KMS-11 (cell line): ENCODE data around the gene PHF5A.

ENCODE experiments used
- H2AFZ ChIP-seq: fragments of 200-600 bp; sonication (generic); 2 replicates; pipeline ENCODE4 v1.6.1; 2016; ENCODE audit warnings: antibody characterized with exemption, mixed run types, low read depth
- H3K27ac ChIP-seq: fragments of 200-600 bp; sonication (generic); 2 replicates; pipeline ENCODE4 v1.6.1; 2016; ENCODE audit warnings: mild to moderate bottlenecking, mixed run types
- H3K27me3 ChIP-seq: fragments of 200-600 bp; sonication (generic); 2 replicates; pipeline ENCODE4 v1.6.1; 2017; ENCODE audit warnings: mild to moderate bottlenecking, low read depth, mixed run types, moderate library complexity; ENCODE audit not compliant: insufficient read depth
- H3K36me3 ChIP-seq: fragments of 200-600 bp; sonication (generic); 2 replicates; pipeline ENCODE4 v1.6.1; 2017; ENCODE audit warnings: mild to moderate bottlenecking, mixed run types; ENCODE audit not compliant: insufficient read depth
- H3K4me1 ChIP-seq: fragments of 200-600 bp; sonication (generic); 2 replicates; pipeline ENCODE4 v1.6.1; 2016; ENCODE audit warnings: mild to moderate bottlenecking, low read depth, mixed run types; ENCODE audit not compliant: poor library complexity, severe bottlenecking
- H3K4me2 ChIP-seq: fragments of 200-600 bp; sonication (generic); 2 replicates; pipeline ENCODE4 v1.7.0; 2016; ENCODE audit warnings: mild to moderate bottlenecking, mixed run types
- H3K4me3 ChIP-seq: fragments of 200-600 bp; sonication (generic); IDR thresholded peaks from 2 replicates; pipeline ENCODE4 v1.6.1; 2017; ENCODE audit warnings: low read depth, low read length, mixed read lengths; ENCODE audit not compliant: insufficient read depth
- H3K79me2 ChIP-seq: fragments of 200-600 bp; sonication (generic); 2 replicates; pipeline ENCODE4 v1.6.1; 2016; ENCODE audit warnings: low read depth, mixed run types; ENCODE audit not compliant: insufficient read depth
- H3K9ac ChIP-seq: fragments of 200-600 bp; sonication (generic); 2 replicates; pipeline ENCODE4 v1.6.1; 2016; ENCODE audit warnings: mild to moderate bottlenecking, mixed run types
- H4K20me1 ChIP-seq: fragments of 200-600 bp; sonication (generic); 2 replicates; pipeline ENCODE4 v1.6.1; 2016; ENCODE audit warnings: mild to moderate bottlenecking, mixed run types; ENCODE audit not compliant: insufficient read depth
- TF ChIP-seq, protein P1 (sequence below): fragments of 200-600 bp; sonication (generic); conservative IDR thresholded peaks from 2 replicates; pipeline ENCODE4 v1.6.1; 2017; ENCODE audit warnings: low read depth, mild to moderate bottlenecking, antibody characterized with exemption, low read length, moderate library complexity, mixed read lengths

Gene PHF5A

DNA sequence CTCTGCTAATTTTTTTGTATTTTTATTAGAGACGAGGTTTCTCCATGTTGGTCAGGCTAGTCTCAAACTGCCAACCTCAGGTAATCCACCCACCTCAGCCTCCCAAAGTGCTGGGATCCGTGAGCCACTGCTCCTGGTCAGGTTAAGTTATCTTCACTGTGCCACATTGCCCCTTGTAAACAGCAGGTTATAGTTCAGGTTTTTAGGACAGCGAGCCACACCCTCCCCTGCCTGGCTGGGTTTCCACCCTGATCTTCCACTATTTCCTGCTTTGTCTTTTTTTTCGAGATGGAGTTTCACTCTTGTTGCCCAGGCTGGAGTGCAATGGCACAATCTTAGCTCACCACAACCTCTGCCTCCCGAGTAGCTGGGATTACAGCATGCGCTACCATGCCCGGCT, 16.5 kb upstream of the PHF5A start:
- Histone ChIP-seq H3K4me1 (peaks cover 23% of the 10 kb centered on the region), H3K36me3 (no peaks in the 10 kb centered on the region), H3K27ac (no peak overlapping the region), H3K4me2 (no peak overlapping the region), H3K79me2 (peaks cover 96% of the 10 kb centered on the region), H4K20me1 (peaks cover 19% of the 10 kb centered on the region; the same call in 1 of the 2 replicates), H3K27me3 (no peaks in the 10 kb centered on the region), H3K9ac (no peak overlapping the region), H2AFZ (no peak overlapping the region), H3K4me3 (no peak overlapping the region)
- TF ChIP-seq, protein P1, sequence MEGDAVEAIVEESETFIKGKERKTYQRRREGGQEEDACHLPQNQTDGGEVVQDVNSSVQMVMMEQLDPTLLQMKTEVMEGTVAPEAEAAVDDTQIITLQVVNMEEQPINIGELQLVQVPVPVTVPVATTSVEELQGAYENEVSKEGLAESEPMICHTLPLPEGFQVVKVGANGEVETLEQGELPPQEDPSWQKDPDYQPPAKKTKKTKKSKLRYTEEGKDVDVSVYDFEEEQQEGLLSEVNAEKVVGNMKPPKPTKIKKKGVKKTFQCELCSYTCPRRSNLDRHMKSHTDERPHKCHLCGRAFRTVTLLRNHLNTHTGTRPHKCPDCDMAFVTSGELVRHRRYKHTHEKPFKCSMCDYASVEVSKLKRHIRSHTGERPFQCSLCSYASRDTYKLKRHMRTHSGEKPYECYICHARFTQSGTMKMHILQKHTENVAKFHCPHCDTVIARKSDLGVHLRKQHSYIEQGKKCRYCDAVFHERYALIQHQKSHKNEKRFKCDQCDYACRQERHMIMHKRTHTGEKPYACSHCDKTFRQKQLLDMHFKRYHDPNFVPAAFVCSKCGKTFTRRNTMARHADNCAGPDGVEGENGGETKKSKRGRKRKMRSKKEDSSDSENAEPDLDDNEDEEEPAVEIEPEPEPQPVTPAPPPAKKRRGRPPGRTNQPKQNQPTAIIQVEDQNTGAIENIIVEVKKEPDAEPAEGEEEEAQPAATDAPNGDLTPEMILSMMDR, result no peak

- Histone ChIP-seq H3K9ac (no peak overlapping the region), H4K20me1 (peaks cover 16% of the 10 kb centered on the region; the same call in 1 of the 2 replicates), H3K4me2 (no peak overlapping the region), H2AFZ (no peak overlapping the region), H3K27ac (no peak overlapping the region), H3K4me3 (no peak overlapping the region), H3K36me3 (no peaks in the 10 kb centered on the region), H3K27me3 (no peaks in the 10 kb centered on the region), H3K4me1 (peaks cover 23% of the 10 kb centered on the region), H3K79me2 (peaks cover 96% of the 10 kb centered on the region)
- TF ChIP-seq, protein P1, result no peak
Measured at GRCh38 chr22:41482319-41482935, 13.9 kb upstream of the PHF5A start.

DNA sequence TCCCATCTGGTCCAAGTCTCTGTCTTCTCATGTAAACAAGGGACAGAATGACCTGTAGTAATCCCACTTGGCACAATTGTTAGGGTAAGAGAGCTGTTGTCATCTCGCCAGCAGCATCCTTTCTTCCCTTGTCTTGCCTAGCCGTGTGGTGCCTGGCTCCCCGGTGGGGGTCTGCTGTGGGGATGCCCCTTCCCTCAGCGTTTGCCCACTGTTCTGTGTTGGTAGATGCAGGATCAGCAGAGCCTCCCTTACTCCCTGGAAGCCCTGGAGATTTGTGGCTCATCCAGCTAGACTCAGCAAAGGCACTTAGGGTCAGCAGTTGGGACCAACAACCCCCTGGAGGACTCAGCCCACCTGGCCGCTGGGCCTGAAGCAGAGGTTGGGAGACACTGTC, 13.4 kb upstream of the PHF5A start:
- no peak overlapping the region for H3K27ac ChIP-seq
- H3K4me2 ChIP-seq, result no peak overlapping the region

DNA sequence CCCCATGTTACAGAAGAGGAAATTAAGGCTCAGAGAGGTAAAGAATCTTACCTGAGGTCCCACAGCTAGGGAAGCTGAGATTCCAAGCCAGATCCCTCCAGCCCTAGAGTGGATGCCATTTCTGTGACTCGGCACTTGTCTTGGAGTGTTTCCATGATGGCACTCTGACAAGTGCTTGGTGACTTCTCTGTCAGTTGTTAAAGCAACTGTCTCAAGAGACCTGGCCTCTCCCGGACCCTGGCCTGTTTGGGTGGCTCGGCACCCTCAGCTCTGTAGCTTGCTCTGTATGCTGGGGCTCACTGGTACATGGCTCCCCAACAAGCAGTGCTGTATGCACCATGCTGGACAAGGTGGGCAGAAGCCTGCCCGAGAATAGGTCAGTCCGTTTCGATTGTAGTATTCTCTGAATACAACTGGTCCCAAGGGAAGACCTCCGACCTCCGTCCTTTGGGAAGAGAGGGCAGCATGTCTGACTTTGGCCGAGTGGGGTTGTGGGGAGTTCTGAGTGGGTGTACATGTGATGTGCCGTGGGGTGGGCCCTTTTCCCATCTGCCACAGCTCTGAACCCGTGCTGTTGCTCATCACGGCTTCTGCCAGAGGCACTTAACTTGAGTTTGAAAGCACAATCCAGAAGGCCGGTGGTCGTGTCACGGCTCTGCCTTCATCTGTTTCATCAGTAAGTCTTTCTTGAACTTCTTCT, 12.8 kb upstream of the PHF5A start:
- H3K4me1 ChIP-seq, result peaks cover 19% of the 10 kb centered on the region
- peaks cover 16% of the 10 kb centered on the region; the same call in 1 of the 2 replicates for H4K20me1 ChIP-seq
- H3K4me3 ChIP-seq, result no peak overlapping the region
- H2AFZ ChIP-seq, result no peak overlapping the region
- H3K27ac ChIP-seq, result no peak overlapping the region
- TF ChIP-seq, protein P1, result no peak
- H3K27me3 ChIP-seq, result no peaks in the 10 kb centered on the region
- H3K36me3 ChIP-seq, result no peaks in the 10 kb centered on the region
- H3K9ac ChIP-seq, result no peak overlapping the region
- peaks cover 98% of the 10 kb centered on the region for H3K79me2 ChIP-seq
- H3K4me2 ChIP-seq, result no peak overlapping the region

More for the DNA sequence above, 13.4 kb upstream of the PHF5A start:
- Histone ChIP-seq H3K9ac (no peak overlapping the region), H3K36me3 (no peaks in the 10 kb centered on the region), H2AFZ (no peak overlapping the region), H3K4me3 (no peak overlapping the region), H3K4me1 (peaks cover 19% of the 10 kb centered on the region), H3K27me3 (no peaks in the 10 kb centered on the region), H3K79me2 (peaks cover 96% of the 10 kb centered on the region), H4K20me1 (peaks cover 16% of the 10 kb centered on the region; the same call in 1 of the 2 replicates)
- TF ChIP-seq, protein P1, result no peak
